GM18868 (cell line): ENCODE measurements around the gene TMEM63A.
"Not testable (repeated sequence)": the region's sequence is repeated elsewhere in the genome, so short reads cannot be mapped to it uniquely, and the experiment has no call there.

ENCODE experiments used
- ATAC-seq: cut with Tn5 transposase; IDR thresholded peaks from one replicate; pipeline ENCODE4 v1.9.1; 2021; ENCODE audit warnings: mild to moderate bottlenecking, moderate library complexity; ENCODE audit not compliant: unreplicated experiment

The TMEM63A gene

DNA sequence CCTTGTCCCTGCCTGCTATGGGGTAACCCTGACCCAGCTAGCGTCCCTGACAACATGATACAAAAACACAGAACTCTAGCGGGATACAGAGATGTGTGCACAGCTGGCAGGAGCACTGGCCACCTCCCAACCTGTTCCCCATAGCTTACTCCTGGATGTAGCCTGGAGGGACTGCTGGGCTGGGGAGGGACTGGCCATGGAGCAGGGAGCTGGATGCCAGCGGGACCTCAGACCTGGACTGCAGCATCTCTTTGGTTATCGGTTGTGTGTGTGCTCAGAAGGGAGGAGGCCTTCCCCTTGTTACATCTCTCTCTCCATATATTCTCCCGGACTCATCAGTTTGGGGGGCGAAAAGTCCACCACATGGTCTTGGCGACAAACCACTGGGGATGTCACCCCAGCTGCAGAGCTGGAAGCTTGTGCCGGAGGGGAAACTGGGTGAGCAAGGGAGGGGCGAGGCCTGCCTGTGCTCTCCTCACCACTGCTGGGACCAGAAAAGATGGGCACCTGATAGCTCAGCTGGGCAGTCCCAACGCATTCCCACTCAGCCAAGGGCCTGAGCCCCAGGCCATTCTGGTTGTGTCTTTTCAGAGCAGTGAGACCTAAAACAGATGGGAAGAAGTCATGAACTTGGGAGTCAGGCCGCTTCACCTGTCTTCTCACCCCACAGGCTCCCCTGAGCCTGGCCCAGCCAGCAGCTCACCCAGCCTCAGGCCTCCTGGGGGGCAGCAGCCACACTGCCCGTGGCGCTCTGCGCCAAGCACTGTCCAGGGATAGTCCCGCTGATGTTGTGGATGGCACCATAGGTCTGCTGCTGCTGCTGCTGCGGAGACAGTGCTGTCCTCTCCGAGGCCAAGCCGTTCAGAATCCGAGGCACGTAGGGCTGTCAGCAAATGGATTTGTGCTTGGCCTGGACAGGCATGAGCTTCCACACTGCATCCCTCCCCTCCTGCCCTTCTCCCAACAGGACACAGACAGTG lies 35.6 kb downstream of the TMEM63A start:
- no peak for ATAC-seq

DNA sequence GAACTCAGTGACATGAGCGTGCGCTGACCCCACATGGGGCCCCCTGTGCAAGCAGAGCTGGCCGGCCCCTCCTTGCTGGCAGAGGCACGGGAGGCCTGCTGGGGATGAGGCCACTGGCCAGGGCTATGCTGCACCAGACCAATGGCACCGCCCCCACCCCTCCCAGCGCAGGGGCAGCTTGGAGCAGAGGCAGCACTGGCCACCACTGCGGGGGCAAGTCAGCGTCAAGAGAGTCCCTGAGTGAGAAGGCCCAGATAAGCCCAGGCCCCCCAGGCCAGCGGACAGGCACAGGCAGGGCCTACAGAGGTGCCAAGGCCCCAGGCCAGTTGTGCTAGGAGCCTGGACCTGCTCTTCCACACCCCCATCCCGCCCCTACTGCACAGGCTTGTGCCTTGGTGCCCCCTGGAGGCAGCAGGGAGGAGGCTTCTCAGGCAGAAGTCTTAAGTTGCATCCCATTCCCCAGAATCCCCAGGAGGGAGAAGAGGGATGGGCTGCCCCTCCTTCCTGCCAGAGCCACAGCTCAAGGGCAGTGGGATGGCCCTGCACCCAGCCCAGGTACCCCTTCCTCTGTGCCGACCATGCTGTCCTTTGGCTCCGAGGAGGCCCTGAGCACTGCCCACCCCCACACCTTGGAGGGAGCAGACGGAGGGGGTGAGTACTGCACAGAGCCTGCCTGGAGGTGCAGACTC lies 36.5 kb downstream of the TMEM63A start:
- ATAC-seq, result no peak

DNA sequence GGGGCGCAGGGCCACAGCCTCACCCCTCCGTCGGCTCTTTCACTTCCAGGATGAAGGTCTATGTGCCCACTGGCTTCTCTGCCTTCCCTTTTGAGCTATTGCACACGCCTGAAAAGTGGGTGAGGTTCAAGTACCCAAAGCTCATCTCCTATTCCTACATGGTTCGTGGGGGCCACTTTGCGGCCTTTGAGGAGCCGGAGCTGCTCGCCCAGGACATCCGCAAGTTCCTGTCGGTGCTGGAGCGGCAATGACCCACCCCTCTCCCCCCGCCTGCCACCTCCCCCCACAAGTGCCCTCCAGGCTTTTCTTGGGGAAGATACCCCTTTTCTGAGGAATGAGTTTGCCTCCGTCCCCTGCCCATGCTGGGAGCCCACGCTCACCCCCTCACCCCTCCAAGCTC lies 37.1 kb downstream of the TMEM63A start:
- ATAC-seq, result no peak

DNA sequence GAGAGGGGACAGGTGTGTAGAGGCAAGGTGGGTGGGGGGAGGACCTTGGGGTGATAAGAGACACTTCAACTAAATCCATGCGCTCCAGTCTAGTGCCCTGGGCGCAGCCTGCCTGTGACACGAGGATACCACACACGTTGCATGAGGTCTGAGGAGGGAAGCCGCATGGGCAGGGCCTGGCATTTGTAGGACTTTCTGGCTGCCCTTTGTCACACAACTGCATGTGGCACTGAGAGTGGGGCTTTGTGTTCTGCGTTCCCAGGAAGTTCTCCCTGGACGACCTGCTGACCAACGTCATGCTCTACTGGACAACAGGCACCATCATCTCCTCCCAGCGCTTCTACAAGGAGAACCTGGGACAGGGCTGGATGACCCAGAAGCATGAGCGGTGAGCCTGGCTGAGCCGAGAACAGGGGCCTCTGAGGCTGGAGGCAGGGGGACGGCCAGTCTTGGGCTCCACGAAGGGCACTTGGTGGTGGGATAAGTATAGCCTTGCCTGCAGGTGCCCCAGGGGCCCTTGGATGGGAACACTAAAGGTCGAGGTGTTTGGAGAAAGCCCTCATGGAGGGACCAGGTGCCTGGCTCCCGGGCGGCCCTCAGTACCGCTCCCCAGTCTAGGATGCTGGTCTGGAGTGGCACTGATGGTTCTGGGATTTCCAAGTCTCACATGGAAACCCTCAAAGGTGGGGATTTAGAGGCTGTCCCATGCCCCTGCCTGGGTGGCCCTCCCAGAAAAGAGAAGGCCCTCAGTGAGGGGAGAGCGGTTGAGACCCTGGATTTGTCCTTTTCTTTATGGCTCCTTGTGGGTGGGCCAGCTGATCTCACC lies 37.7 kb downstream of the TMEM63A start:
- no peak for ATAC-seq

DNA sequence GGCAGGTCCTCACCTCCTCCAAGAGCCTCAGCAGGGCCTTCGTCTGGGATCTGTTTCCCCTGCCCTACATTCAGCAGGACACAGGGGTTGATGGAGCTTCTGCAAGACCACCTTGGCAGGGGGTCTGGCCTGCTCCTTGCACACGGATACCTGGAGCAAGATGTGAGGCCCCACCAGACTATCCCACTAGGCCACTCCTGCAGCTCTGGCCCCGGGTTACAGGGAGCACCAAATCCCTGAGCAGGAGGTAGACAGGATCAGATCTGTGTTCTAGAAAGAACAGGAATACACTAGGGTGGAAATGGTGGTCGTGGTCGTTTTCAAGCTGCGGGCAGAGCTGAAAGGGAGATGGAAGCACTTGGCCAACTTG lies 38.8 kb downstream of the TMEM63A start:
- ATAC-seq, result no peak

DNA sequence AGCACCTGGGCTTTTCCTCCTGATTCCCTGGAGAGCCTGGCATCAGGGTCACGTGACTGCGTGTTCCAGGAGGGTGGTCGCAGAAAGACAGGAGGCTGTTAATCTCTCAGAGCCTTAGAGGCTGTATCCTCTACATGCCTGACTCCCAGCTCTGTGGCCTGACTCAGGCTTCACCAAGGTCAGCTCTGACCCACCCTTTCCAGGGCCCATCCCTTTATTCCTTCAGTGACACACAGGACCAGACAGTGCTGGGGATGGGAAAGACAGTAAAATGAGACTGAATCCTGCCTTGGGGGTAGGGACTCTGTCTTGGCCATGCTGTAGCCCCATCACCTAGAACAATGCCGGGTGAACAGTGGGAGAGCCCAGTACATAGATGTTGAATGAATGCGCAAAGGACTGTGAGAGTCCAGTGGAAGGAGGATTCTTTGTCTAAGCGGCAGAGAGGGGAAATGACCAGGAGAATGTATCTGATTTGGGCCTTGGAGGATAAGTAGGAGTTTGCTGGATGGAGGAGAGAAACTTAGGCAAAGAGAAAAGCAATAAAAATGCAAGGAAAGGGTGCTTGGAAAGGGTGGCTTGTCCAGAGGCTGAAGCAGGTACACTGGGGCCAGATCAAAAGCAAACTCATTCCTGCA lies 39.3 kb downstream of the TMEM63A start:
- ATAC-seq, result no peak

DNA sequence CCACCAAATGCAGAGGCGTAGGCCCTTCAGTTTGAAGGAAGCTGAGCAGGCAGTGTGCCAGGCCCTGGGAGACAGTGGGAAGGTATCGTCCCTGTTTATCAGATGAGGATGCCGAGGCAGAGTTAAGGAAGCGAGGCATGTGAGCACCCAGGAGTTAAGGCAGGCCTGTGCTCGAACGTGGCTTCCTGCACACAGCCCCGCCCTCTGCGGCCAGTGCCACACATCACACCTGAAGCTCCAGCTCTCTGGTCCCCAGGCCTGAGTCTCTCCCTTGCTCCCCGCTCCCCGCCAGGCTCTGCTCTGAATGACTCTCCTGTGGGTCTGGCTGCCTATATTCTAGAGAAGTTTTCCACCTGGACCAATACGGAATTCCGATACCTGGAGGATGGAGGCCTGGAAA lies 40.1 kb downstream of the TMEM63A start:
- no peak for ATAC-seq

DNA sequence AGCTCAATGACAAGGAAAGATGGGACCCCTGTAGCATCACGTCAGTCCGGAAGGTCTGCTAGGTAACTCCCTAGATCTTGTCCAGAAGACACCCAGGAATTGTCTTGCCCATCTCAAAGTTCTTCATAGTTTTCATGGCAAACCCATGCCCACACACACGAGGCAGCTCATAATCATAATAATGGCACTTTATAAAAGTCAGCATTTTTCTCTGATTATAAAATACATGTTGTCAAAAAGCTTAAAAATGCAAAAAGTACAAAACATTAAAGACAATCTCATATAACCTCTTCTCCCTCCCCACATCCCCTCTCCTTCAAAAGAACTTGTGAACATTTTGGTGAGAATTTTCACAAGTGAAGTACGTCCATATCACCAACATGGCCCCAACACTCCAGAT lies 41.5 kb downstream of the TMEM63A start:
- ATAC-seq, result no peak

DNA sequence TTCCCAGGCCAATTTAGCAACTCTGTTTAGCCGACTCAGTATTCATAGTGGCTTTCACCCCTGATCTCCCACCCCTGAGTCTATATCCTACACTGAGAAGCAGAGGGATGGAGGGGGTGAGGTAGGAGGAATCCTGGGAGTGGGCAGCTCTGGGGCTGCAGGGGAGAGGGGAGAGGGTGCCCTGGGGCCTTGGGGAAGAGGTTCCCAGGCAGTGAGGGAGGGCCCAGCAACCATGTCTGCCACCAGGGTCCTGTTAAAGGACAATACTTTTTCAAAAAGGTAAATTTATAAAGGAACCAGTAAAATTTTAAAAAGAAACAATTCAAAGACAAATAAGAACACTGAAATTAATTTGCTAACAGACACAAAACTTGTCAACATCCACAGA lies 42.0 kb downstream of the TMEM63A start:
- ATAC-seq, result no peak

DNA sequence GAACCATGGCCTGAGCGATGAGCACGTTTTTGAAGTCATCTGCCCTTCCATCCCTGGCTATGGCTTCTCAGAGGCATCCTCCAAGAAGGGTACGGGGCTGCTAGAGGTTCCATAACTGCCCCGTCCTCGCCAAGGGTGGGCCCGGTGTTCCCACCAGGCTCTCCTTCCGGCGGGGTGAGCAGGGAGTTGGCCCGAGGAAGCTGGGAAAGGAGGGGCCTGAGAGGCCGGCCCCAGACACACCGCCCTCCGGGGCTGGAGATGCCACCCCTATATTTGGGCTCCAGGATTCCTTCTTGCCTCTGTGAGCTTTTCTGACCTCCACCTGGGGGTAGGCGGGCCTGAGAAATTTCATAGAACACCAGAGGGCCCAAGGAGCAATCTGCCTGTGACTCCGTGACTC lies 43.4 kb downstream of the TMEM63A start:
- no peak for ATAC-seq

DNA sequence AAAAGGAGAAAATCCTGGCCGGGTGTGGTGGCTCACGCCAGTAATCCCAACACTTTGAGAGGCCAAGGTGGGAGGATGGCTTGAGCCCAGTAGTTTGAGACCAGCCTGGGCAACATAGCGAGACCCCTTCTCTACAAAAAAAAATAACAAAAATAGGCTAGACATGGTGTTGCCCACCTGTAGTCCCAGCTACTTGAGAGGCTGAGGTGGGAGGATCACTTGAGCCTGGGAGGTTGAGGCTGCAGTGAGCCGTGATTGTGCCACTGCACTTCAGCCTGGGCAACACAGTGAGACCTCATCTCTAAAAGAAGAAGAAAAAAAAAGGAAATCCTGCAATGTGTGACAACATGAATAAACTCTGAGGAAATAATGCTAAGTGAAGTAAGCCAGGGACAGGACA lies 45.9 kb downstream of the TMEM63A start:
- not testable (repeated sequence) for ATAC-seq

DNA sequence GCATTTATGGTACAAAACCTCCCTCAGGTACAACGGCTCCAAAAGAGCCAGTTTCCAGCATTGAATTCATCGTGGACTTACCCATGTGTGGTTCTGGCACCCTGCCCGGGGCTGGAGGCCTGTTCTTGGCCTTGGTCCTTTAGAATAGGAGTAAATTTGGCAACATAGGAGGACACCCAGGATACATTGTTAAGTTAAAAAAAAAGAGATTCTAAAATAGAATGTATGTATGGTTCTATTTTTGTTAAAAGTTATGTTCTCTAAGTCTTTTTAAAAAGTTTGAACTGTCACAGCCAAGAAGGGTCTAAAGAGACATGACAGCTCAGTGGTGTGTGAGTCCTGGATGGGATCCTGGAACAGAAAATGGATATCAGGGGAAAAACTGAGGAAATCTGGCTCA lies 46.3 kb downstream of the TMEM63A start:
- ATAC-seq, result no peak

DNA sequence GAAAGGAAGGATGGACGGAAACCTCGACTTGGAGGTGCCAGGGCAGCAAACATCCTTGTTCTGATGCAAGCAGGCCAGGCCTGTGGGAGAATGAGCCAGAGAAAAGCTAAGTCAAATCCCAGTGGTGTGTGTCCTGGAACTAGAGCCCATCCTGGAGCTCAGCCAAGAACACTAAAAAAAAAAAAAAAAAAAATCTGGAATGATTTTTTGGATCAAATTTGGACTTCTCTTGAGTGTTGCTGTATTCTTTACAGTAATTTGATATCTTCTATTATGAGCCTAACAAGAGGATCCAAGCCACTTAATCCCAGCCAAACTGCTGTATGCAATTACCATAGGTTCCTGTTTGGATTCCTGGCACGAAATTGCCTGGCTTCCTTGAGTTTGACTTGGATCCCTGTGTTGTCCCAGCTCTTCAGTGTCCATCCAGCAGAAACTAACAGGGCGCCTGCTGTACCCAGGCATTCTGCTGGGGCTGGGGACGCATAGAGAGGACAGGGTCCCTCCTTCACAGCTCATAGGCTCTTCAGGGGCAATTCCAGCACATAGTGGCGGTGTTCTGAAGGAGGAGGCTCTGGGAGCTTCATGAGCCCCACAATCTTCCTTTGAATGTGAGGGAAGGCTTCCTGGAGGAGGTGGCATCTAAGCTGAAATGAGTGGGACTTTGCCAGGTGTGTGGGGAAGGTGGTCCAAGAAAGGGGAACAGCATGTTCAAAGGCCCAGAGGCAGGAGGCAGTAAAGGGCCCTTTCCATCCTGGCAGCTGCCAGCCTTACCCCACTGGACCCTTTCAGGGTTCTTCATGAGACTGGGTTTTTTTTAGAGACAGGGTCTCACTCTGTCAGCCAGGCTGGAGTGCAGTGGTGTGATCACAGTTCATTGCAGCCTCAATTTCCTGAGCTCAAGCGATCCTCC lies 47.5 kb downstream of the TMEM63A start:
- no peak for ATAC-seq

DNA sequence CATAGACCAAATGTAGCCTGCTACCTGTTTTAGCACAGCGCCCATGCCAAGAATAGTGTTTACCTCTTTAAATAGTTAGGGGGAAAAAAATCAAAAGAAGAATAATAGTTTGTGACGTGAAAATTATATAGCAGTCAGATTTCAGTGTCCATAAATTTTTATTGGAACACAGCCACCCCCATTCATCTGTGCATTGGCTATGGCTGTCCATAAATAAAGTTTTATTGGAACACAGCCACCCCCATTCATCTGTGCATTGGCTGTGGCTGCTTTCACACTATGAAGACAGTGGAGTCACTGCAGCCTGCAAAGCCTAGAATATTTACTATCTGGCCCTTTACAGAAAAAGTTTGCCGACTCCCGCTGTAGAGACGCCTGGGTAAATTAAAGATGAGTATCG lies 51.3 kb downstream of the TMEM63A start:
- ATAC-seq, result no peak

DNA sequence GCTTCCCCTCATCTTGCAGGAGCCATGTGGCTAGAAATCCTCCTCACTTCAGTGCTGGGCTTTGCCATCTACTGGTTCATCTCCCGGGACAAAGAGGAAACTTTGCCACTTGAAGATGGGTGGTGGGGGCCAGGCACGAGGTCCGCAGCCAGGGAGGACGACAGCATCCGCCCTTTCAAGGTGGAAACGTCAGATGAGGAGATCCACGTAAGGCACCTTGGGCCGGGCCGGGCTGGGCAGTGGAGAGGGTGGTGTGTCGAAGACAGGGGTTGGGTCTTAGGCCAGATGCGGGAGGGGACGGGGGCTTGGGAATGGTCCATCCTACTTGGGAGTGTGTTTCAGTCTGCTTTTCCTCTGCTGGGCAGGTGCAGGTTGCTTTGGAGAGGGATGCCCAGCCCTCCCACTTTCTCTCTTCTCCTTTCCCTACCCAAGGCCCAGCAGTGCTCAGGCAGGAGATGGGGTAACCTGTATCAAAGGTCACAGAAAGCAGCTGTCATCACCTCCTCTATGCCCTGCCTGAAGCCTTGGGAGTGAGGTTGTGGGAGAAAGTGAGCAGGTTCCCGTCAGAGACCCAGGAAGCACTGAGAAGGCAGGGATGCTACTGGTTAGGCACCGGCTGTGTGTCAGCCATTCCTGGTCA lies 53.4 kb downstream of the TMEM63A start:
- ATAC-seq, result no peak

DNA sequence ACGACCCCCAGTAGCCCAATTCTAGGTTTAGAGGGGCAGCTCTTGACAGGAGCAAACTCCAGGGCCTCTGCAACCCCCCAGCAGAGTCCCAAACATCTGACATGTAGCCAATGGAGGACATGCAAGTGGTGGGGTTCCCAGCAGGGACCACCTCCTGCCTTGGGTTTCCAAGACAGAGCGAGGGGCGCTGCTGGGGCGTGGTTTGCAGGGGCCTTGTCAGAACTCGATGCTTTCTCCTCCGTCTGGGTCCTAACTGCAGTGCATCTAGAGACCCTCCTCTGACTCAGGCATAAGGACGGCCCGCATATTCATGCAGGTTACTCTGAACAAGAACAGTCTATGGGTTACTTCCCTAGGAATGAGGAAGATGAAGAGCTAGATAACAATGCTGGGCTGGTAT lies 55.1 kb downstream of the TMEM63A start:
- no peak for ATAC-seq

DNA sequence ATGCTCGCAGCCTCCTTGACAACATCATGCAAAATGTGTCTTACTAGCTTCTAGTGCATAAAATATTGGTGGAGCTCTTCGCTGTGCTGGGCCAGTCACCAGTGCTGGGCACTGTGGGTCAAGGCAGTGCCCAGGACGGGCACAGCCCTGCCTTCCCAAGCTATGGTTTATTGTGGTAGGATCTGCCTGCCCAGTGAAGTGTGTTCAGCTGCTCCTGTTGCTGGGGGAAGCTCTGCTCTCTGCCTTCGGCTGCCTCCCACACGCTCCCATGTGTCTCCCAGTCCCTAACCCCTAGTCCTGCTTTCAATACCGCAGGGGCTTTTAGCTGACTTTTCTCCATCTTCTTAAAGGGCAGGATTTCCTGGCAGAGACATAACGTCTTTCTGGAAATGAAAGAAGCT lies 56.6 kb downstream of the TMEM63A start:
- ATAC-seq, result no peak

DNA sequence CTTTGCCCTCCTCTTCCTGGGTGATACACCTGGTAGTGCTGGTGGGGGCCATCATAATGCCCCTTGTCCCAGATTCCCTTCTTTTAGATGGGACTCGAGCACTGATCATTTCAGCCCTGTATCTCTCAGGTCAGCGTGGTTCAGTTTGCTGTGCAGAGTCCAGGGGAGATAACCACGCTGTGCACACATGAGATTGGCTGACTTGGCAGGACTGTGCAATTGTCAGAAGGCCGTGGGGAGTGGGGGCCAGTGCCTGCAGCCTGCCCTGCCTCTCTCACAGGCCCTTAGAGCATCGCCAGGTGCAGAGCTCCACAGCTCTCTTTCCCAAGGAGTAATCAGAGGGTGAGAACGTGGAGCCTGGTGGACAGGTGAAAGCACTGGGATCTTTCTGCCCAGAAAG lies 57.1 kb downstream of the TMEM63A start:
- ATAC-seq, result no peak

DNA sequence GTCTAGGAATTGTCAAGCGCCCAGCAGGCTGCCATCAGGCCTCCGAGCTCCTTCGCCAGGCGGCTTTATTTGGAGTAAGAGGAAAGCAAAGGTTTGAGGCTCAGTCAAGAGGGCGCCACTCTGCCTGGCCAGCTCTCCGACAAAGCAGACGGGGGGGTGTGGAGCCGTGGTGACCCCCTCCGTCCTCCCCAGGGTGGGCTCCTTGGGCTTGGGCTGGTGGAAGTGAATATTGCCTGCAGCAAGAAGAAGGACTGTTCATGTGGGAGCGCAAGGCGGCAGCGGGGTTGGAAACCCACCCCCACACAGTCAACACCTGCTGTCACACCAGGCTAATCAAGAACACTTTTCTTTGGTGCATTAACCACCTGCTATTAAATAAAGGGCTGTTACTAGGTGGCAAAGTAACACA lies 57.6 kb downstream of the TMEM63A start:
- ATAC-seq, result no peak
